ENCODE data around the gene DLX6.

DNA sequence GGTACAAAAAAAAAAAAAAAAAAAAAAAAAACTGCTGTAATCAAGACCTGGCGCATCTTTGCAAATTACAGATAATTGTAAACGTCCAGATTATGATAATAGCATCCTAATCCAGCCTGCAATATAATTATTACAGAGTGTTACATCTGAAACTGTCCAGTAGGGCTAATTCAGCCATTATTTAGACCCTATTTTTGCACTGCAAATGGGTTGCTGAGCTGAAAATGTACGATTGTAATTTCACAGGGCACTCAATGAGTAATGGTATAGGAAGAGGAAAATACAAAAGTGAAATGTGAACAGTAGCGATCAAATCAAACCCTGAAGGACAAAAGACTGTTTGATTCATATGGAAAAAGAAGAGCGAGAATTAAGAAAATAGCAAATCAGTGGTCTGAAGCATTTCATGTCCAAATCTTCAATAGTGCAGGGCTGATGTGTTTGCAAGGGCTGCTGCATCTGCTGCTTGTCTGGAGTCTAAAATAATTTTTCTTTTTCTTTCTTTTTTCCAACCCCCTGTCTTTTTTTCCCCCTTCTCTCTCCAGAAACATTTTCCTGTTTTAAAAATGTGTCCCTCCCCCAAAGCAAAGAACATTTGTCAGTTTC, 8.9 kb downstream of the DLX6 start:
- no peak for TF ChIP-seq POLR2A (IDR thresholded peaks at IDR 0.05)
- TF ChIP-seq, protein P1, sequence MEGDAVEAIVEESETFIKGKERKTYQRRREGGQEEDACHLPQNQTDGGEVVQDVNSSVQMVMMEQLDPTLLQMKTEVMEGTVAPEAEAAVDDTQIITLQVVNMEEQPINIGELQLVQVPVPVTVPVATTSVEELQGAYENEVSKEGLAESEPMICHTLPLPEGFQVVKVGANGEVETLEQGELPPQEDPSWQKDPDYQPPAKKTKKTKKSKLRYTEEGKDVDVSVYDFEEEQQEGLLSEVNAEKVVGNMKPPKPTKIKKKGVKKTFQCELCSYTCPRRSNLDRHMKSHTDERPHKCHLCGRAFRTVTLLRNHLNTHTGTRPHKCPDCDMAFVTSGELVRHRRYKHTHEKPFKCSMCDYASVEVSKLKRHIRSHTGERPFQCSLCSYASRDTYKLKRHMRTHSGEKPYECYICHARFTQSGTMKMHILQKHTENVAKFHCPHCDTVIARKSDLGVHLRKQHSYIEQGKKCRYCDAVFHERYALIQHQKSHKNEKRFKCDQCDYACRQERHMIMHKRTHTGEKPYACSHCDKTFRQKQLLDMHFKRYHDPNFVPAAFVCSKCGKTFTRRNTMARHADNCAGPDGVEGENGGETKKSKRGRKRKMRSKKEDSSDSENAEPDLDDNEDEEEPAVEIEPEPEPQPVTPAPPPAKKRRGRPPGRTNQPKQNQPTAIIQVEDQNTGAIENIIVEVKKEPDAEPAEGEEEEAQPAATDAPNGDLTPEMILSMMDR (IDR thresholded peaks at IDR 0.05 in 4 of 5, conservative IDR thresholded peaks at IDR 0.05 in 1 of 5) = no peak
